Osteoblast (primary cell): Measurements from ENCODE around the gene ATRN. TPM values are rescaled to one million over a fixed set of nuclear protein-coding genes. Genes with fewer than 3 reads are reported as not detected.

Experiments
- DNase-seq: peaks from one replicate; pipeline ENCODE4 v3.0.0; 2011; ENCODE audit warnings: low spot score, mixed read lengths; ENCODE audit not compliant: insufficient read length; ENCODE audit errors: missing footprints
- H2AFZ ChIP-seq: 2 replicates; pipeline ENCODE4 v1.6.0; 2011; ENCODE audit warnings: mild to moderate bottlenecking, low read length
- H3K27ac ChIP-seq: 2 replicates; pipeline ENCODE4 v1.5.1; 2011; ENCODE audit warnings: mild to moderate bottlenecking, low read depth, low read length, moderate library complexity
- H3K27me3 ChIP-seq: 2 replicates; pipeline ENCODE4 v1.6.0; 2012; ENCODE audit warnings: mild to moderate bottlenecking, control low read depth, inconsistent platforms, low read length, moderate library complexity; ENCODE audit not compliant: insufficient read depth
- H3K36me3 ChIP-seq: 2 replicates; pipeline ENCODE4 v1.5.1; 2011; ENCODE audit warnings: mild to moderate bottlenecking, low read length, control low read depth, moderate library complexity; ENCODE audit not compliant: insufficient read depth
- H3K4me1 ChIP-seq: 2 replicates; pipeline ENCODE4 v1.5.1; 2011; ENCODE audit warnings: mild to moderate bottlenecking, low read length, control low read depth, moderate library complexity; ENCODE audit not compliant: insufficient read depth
- H3K4me2 ChIP-seq: 2 replicates; pipeline ENCODE4 v1.6.0; 2011; ENCODE audit warnings: mild to moderate bottlenecking, low read length; ENCODE audit not compliant: insufficient read depth
- H3K4me3 ChIP-seq: fragments of 200-600 bp; sonication (generic); 3 replicates; pipeline ENCODE4 v1.5.1; 2012; ENCODE audit warnings: mild to moderate bottlenecking, low read length, inconsistent platforms; ENCODE audit not compliant: insufficient read depth
- H3K79me2 ChIP-seq: 2 replicates; pipeline ENCODE4 v1.6.0; 2012; ENCODE audit warnings: mild to moderate bottlenecking, low read length, control low read depth, inconsistent platforms; ENCODE audit not compliant: insufficient read depth
- H3K9me3 ChIP-seq: 2 replicates; pipeline ENCODE4 v1.5.1; 2011; ENCODE audit warnings: low read depth, low read length, control low read depth
- H4K20me1 ChIP-seq: 2 replicates; pipeline ENCODE4 v1.6.0; 2012; ENCODE audit warnings: mild to moderate bottlenecking, low read length, control low read depth; ENCODE audit not compliant: insufficient read depth
- total RNA-seq: library from RNA; depleted of rRNA; stranded (reverse); fragments of >200 nt; gene quantifications from 2 replicates; pipeline ENCODE4 v1.2.3, GENCODE V29; 2012
- TF ChIP-seq, protein P1 (sequence below): IDR thresholded peaks from 2 replicates; pipeline ENCODE4 v1.5.1; 2011; ENCODE audit warnings: mild to moderate bottlenecking, low read depth, low read length, moderate library complexity; ENCODE audit errors: extremely low read depth

ATRN gene
- total RNA-seq, 1 donor: 48.1 TPM

DNA sequence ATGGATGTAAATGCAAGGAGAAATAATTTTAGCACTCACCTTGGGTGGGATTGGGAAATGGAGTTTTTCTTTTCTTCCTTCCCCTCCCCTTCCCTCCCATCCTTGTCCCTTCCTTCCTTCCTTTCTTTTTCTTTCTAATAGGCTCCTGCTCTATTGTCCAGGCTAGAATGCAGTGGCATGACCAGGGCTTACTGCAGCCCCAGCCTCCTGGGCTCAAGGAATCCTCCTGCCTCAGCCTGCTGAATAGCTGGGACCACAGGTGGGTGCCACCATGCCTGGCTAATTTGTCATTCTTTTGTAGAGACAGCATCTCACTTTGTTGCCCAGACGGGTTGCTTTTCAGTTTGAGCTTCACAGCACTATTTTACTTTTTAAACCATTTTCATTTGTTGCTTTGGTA lies 21.5 kb upstream of the ATRN start:
- no peak for DNase-seq
- Histone ChIP-seq H3K4me1 (no peaks in the 10 kb centered on the region), H3K9me3 (no peaks in the 10 kb centered on the region), H3K79me2 (no peaks in the 10 kb centered on the region), H2AFZ (no peak overlapping the region), H3K27ac (no peak overlapping the region), H3K27me3 (peaks cover 23% of the 10 kb centered on the region), H3K4me3 (no peak overlapping the region), H3K4me2 (no peak overlapping the region), H3K36me3 (no peaks in the 10 kb centered on the region), H4K20me1 (no peaks in the 10 kb centered on the region)
- TF ChIP-seq, protein P1, sequence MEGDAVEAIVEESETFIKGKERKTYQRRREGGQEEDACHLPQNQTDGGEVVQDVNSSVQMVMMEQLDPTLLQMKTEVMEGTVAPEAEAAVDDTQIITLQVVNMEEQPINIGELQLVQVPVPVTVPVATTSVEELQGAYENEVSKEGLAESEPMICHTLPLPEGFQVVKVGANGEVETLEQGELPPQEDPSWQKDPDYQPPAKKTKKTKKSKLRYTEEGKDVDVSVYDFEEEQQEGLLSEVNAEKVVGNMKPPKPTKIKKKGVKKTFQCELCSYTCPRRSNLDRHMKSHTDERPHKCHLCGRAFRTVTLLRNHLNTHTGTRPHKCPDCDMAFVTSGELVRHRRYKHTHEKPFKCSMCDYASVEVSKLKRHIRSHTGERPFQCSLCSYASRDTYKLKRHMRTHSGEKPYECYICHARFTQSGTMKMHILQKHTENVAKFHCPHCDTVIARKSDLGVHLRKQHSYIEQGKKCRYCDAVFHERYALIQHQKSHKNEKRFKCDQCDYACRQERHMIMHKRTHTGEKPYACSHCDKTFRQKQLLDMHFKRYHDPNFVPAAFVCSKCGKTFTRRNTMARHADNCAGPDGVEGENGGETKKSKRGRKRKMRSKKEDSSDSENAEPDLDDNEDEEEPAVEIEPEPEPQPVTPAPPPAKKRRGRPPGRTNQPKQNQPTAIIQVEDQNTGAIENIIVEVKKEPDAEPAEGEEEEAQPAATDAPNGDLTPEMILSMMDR: no peak

DNA sequence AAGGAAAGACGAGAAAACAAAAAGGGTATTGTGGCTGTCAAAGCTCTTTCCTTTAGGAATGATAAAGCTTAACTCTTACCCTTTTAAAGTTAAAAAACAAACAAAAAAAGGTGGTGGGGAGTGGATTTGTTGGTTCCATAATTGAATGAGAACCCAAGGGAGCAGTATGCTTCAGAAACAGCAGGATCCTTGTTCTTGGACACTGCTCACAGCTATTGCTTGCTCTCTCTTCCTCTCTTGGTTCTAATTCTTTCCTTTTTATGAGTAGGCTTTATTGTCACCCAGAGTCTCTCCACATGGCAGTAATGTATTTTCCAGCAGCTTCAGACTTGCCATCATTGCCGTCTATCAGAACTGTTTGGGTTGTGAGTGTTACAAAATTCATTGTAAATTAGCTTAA lies 18.7 kb upstream of the ATRN start:
- no peak overlapping the region for H2AFZ ChIP-seq
- DNase-seq: no peak
- no peak overlapping the region for H3K4me3 ChIP-seq

DNA sequence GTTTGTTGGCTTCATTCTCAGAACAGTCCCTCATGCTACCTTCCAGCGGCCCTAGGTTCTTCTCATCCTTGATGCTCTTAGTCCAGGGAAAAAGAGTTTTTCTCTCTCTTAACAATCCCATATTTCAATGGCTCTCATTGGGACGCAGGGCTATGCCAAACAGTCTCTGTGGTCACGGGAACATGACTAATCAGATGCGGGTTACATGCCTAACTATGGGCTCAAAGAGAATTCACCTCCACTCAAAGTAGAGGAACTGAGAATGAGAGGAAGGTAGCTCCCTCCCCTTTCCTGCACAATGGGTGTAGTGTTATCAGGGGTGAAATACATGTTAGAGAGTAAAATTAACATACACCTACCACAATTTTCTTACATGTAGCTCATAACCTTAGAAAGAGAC lies 18.1 kb upstream of the ATRN start:
- H3K9me3 ChIP-seq: no peaks in the 10 kb centered on the region
- DNase-seq: no peak
- H3K27me3 ChIP-seq: peaks cover 25% of the 10 kb centered on the region
- H3K4me1 ChIP-seq: no peaks in the 10 kb centered on the region
- H3K36me3 ChIP-seq: no peaks in the 10 kb centered on the region
- H3K27ac ChIP-seq: no peak overlapping the region
- no peak overlapping the region for H3K4me2 ChIP-seq
- H4K20me1 ChIP-seq: no peaks in the 10 kb centered on the region
- no peak overlapping the region for H3K4me3 ChIP-seq
- TF ChIP-seq, protein P1: no peak
- no peaks in the 10 kb centered on the region for H3K79me2 ChIP-seq
- H2AFZ ChIP-seq: no peak overlapping the region

More for the DNA sequence above, 18.7 kb upstream of the ATRN start:
- no peak overlapping the region for H3K27ac ChIP-seq
- TF ChIP-seq, protein P1: no peak
- H3K9me3 ChIP-seq: no peaks in the 10 kb centered on the region
- no peaks in the 10 kb centered on the region for H3K79me2 ChIP-seq
- peaks cover 19% of the 10 kb centered on the region for H3K27me3 ChIP-seq
- no peaks in the 10 kb centered on the region for H3K36me3 ChIP-seq
- no peaks in the 10 kb centered on the region for H4K20me1 ChIP-seq
- no peaks in the 10 kb centered on the region for H3K4me1 ChIP-seq
- no peak overlapping the region for H3K4me2 ChIP-seq

DNA sequence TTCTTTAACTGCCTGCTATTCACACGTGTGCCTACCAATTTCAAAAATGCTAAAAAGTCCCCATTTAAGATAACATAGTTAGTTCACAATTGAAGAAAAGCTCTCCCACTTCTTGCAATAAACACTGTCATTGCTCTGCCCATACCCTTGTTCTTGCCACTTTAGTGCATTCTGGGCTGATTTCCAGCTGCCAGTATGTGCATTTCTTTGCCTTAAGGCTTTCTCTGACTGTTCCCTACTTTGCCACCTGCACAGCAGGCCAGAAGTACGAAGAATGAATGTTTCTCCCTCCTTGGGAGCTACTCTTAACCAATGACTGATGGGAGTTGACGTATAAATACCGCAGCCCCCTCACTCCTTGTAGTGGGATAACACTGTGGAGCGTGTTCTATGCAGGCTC lies 16.0 kb upstream of the ATRN start:
- H3K4me3 ChIP-seq: no peak overlapping the region
- H3K27ac ChIP-seq: no peak overlapping the region
- no peaks in the 10 kb centered on the region for H3K4me1 ChIP-seq
- TF ChIP-seq, protein P1: no peak
- H4K20me1 ChIP-seq: no peaks in the 10 kb centered on the region
- DNase-seq: no peak
- no peak overlapping the region for H2AFZ ChIP-seq
- peaks cover 25% of the 10 kb centered on the region for H3K27me3 ChIP-seq
- no peak overlapping the region for H3K4me2 ChIP-seq
- no peaks in the 10 kb centered on the region for H3K79me2 ChIP-seq
- no peaks in the 10 kb centered on the region for H3K9me3 ChIP-seq
- H3K36me3 ChIP-seq: no peaks in the 10 kb centered on the region
